Measurements from ENCODE around the gene CFAP65. TPM values are rescaled to one million over a fixed set of nuclear protein-coding genes. Genes with fewer than 3 reads are reported as not detected.
A peak's percentile ranks its signal among the peaks of the same experiment; 100 is the strongest.

CFAP65 gene
- total RNA-seq, 1 experiment from 2014 or later, result not detected

- peak; percentile 89 for DNase-seq (ENCODE audit: extremely low read depth, low read depth)
Observed at GRCh38 chr2:218995972-218996711, 45.2 kb downstream of the CFAP65 start.

GRCh38 chr2:218995561-218995960, 45.8 kb downstream of the CFAP65 start:
- DNase-seq (ENCODE audit: extremely low read depth, low read depth), result no peak

- DNase-seq (ENCODE audit: extremely low read depth, low read depth), result no peak
Observed at GRCh38 chr2:218993345-218994315, 47.7 kb downstream of the CFAP65 start, which contains the start of gene CRYBA2. Gene CRYBA2 (minus strand): TSS chr2:218993422. CDS start chr2:218993176, 246 bp downstream.

- DNase-seq (ENCODE audit: extremely low read depth, low read depth), result no peak
Observed at GRCh38 chr2:218992703-218993344, 48.5 kb downstream of the CFAP65 start.

- no peak for DNase-seq (ENCODE audit: extremely low read depth, low read depth)
Observed at GRCh38 chr2:218992196-218992595, 49.1 kb downstream of the CFAP65 start.

- DNase-seq (ENCODE audit: extremely low read depth, low read depth), result no peak
Observed at GRCh38 chr2:218991674-218992168, 49.6 kb downstream of the CFAP65 start.

- DNase-seq (ENCODE audit: extremely low read depth, low read depth), result no peak
Observed at GRCh38 chr2:218990612-218991011, 50.7 kb downstream of the CFAP65 start.

- no peak for DNase-seq (ENCODE audit: extremely low read depth, low read depth)
Observed at GRCh38 chr2:218990052-218990451, 51.3 kb downstream of the CFAP65 start.

- no peak for DNase-seq (ENCODE audit: extremely low read depth, low read depth)
Observed at GRCh38 chr2:218988650-218989049, 52.7 kb downstream of the CFAP65 start.

GRCh38 chr2:218988164-218988563, 53.2 kb downstream of the CFAP65 start:
- no peak for DNase-seq (ENCODE audit: extremely low read depth, low read depth)

GRCh38 chr2:218986148-218986761, 55.1 kb downstream of the CFAP65 start:
- DNase-seq (ENCODE audit: extremely low read depth, low read depth), result no peak

- no peak for DNase-seq (ENCODE audit: extremely low read depth, low read depth)
Observed at GRCh38 chr2:218985325-218986091, 55.8 kb downstream of the CFAP65 start.

GRCh38 chr2:218985021-218985324, 56.3 kb downstream of the CFAP65 start, which contains the start of gene FEV:
Gene FEV (minus strand): TSS chr2:218985184. CDS start chr2:218985075, 109 bp downstream.
- DNase-seq (ENCODE audit: extremely low read depth, low read depth), result no peak

- DNase-seq (ENCODE audit: extremely low read depth, low read depth), result no peak
Observed at GRCh38 chr2:218984239-218985020, 56.9 kb downstream of the CFAP65 start.

GRCh38 chr2:218983934-218984238, 57.4 kb downstream of the CFAP65 start:
- DNase-seq (ENCODE audit: extremely low read depth, low read depth), result no peak

GRCh38 chr2:218983263-218983933, 57.9 kb downstream of the CFAP65 start:
- no peak for DNase-seq (ENCODE audit: extremely low read depth, low read depth)

GRCh38 chr2:218982586-218983262, 58.6 kb downstream of the CFAP65 start:
- DNase-seq (ENCODE audit: extremely low read depth, low read depth), result no peak
